HK-2 (cell line): ENCODE measurements around the gene SP7.
A peak's percentile ranks its signal among the peaks of the same experiment; 100 is the strongest.
"Not testable (repeated sequence)": the region's sequence is repeated elsewhere in the genome, so short reads cannot be mapped to it uniquely, and the experiment has no call there.

Experiments used
- DNase-seq: peaks from one replicate; pipeline ENCODE4 v3.0.0-alpha.2; 2018; ENCODE audit not compliant: unreplicated experiment

SP7 gene

GRCh38 chr12:53320352-53321195 lies 15.6 kb downstream of the SP7 start:
- no peak for DNase-seq

GRCh38 chr12:53313996-53314395 lies 22.2 kb downstream of the SP7 start:
- DNase-seq = no peak

- DNase-seq = no peak
Observed at GRCh38 chr12:53308276-53308675, 27.9 kb downstream of the SP7 start.

GRCh38 chr12:53306826-53307225 lies 29.3 kb downstream of the SP7 start:
- DNase-seq = no peak

GRCh38 chr12:53302903-53303302 lies 33.3 kb downstream of the SP7 start:
- no peak for DNase-seq

- DNase-seq = no peak
Observed at GRCh38 chr12:53300187-53300586, 36.0 kb downstream of the SP7 start.

- DNase-seq = peak; percentile 83
Observed at GRCh38 chr12:53299454-53300180, 36.5 kb downstream of the SP7 start, which contains the start of gene MYG1. Gene MYG1, plus strand, starts transcription at chr12:53299695. Its CDS starts 43 bp downstream, at chr12:53299738.

- DNase-seq = no peak
Observed at GRCh38 chr12:53299101-53299453, 37.1 kb downstream of the SP7 start.

- DNase-seq = no peak
Observed at GRCh38 chr12:53298164-53298563, 38.0 kb downstream of the SP7 start.

GRCh38 chr12:53297106-53297505 lies 39.0 kb downstream of the SP7 start:
- DNase-seq = not testable (repeated sequence)

- DNase-seq = no peak
Observed at GRCh38 chr12:53295891-53296219, 40.3 kb downstream of the SP7 start.

- peak; percentile 86 for DNase-seq
Observed at GRCh38 chr12:53295070-53295890, 40.9 kb downstream of the SP7 start, which contains the start of gene PFDN5. Gene PFDN5, plus strand, starts transcription at chr12:53295542. Its CDS starts 26 bp downstream, at chr12:53295568.

- no peak for DNase-seq
Observed at GRCh38 chr12:53292426-53292825, 43.7 kb downstream of the SP7 start.

- DNase-seq = no peak
Observed at GRCh38 chr12:53290661-53291060, 45.5 kb downstream of the SP7 start.

GRCh38 chr12:53289891-53290290 lies 46.3 kb downstream of the SP7 start:
- no peak for DNase-seq

GRCh38 chr12:53288322-53288721 lies 47.8 kb downstream of the SP7 start:
- DNase-seq = no peak

- peak; percentile 52 for DNase-seq
Observed at GRCh38 chr12:53287741-53288216, 48.4 kb downstream of the SP7 start.

GRCh38 chr12:53286448-53286847 lies 49.7 kb downstream of the SP7 start:
- no peak for DNase-seq

- DNase-seq = no peak
Observed at GRCh38 chr12:53279888-53280498, 56.2 kb downstream of the SP7 start.

- DNase-seq = no peak
Observed at GRCh38 chr12:53279283-53279869, 56.8 kb downstream of the SP7 start.

- DNase-seq = no peak
Observed at GRCh38 chr12:53277981-53278380, 58.2 kb downstream of the SP7 start.
